ENCODE results near the gene TMEM135. TPM values are rescaled to one million over a fixed set of nuclear protein-coding genes. Genes with fewer than 3 reads are reported as not detected.

Gene TMEM135
- polyA plus RNA-seq, 1 of the 3 experiments (the other 2 are of a cell fraction), result 3.0 TPM

GRCh38 chr11:87330187-87330601 is 292.5 kb downstream of the TMEM135 start:
- H4K20me1 ChIP-seq (ENCODE audit: insufficient read depth), result no peaks in the 10 kb centered on the region
- 67% methylated on average over 1 of the region's 1 CpG for WGBS (ENCODE audit: low lambda C conversion rate)
- no peaks in the 10 kb centered on the region for H3K9me3 ChIP-seq
- peaks cover 4 to 5% of the 10 kb centered on the region in 2 experiments; a peak in 3 of 4 replicates for H3K4me1 ChIP-seq (ENCODE audit: control insufficient read depth in 1 of 2, insufficient read depth in 2 of 2, low read depth in 1 of 2, low read length in 1 of 2)
- no peak for DNase-seq
- H3K9me2 ChIP-seq, result no peaks in the 10 kb centered on the region
- no peaks in the 10 kb centered on the region for H3K36me3 ChIP-seq (replicated peaks in 1 of 2; ENCODE audit: control insufficient read depth in 1 of 2, insufficient read depth in 2 of 2, low read length in 1 of 2)
- ChIA-PET CTCF (interaction anchor here (0.6 to 1.8 kb wide), 6 partner anchors 9 to 391 kb away, joined by 3 to 6 read pairs (median 3); no protein-coding TSS in a partner anchor), POLR2A (no interaction called here)
- no peaks in the 10 kb centered on the region for H3F3A ChIP-seq (replicated peaks; ENCODE audit: insufficient read depth)
- H3K4me3 ChIP-seq (ENCODE audit: low read depth in 2 of 2, low read length in 1 of 2), result no peak overlapping the region
- H3K27me3 ChIP-seq (ENCODE audit: insufficient read depth), result no peaks in the 10 kb centered on the region
- no peak overlapping the region for H3K27ac ChIP-seq (ENCODE audit: low read depth in 2 of 2, low read length in 1 of 2)
- no peaks in the 10 kb centered on the region for H3K79me2 ChIP-seq (ENCODE audit: insufficient read depth)
- no peak overlapping the region for H3K9ac ChIP-seq
- no peak overlapping the region for H3K4me2 ChIP-seq
- H2AFZ ChIP-seq (ENCODE audit: low read depth), result no peak overlapping the region
- no peak for TF ChIP-seq FOXM1 (IDR thresholded peaks at IDR 0.05; ENCODE audit: low read depth)
- TF ChIP-seq PBX3 (IDR thresholded peaks at IDR 0.05), result no peak
- TF ChIP-seq RAD21 (IDR thresholded peaks at IDR 0.05; ENCODE audit: low read length), result no peak
- no peak for TF ChIP-seq MEF2A (IDR thresholded peaks at IDR 0.05; ENCODE audit: borderline replicate concordance, low read depth)
- no peak for TF ChIP-seq YY1 (IDR thresholded peaks at IDR 0.05; ENCODE audit: low read depth)
- TF ChIP-seq RFX5 (IDR thresholded peaks at IDR 0.05; ENCODE audit: low read length), result no peak
- TF ChIP-seq IRF3 (IDR thresholded peaks at IDR 0.05; ENCODE audit: low read depth, low read length), result no peak
- no peak for TF ChIP-seq USF2 (IDR thresholded peaks at IDR 0.05; ENCODE audit: borderline replicate concordance, low read depth, low read length)
- no peak for TF ChIP-seq FOXJ3 (CRISPR knock-in tag; IDR thresholded peaks at IDR 0.05)
- no peak for TF ChIP-seq SIN3A (IDR thresholded peaks at IDR 0.05; ENCODE audit: borderline replicate concordance, low read depth, low read length)
- TF ChIP-seq NFIC (IDR thresholded peaks at IDR 0.05; ENCODE audit: borderline replicate concordance), result no peak
- TF ChIP-seq MXI1 (IDR thresholded peaks at IDR 0.05; ENCODE audit: low read depth, low read length), result no peak
- no peak for TF ChIP-seq TAF1 (IDR thresholded peaks at IDR 0.05; ENCODE audit: borderline replicate concordance, low read depth, low read length)
- TF ChIP-seq EZH2phosphoT487 (IDR thresholded peaks at IDR 0.05; ENCODE audit: borderline replicate concordance, low read depth), result no peak
- no peak for TF ChIP-seq POLR2AphosphoS5 (IDR thresholded peaks at IDR 0.05; ENCODE audit: low read depth, low read length)
- no peak for TF ChIP-seq GABPA (IDR thresholded peaks at IDR 0.05; ENCODE audit: low read depth)
- TF ChIP-seq GATA2 (CRISPR knock-in tag; IDR thresholded peaks at IDR 0.05), result no peak
- no peak for TF ChIP-seq TCF12 (IDR thresholded peaks at IDR 0.05)
- no peak for TF ChIP-seq ZBTB33 (IDR thresholded peaks at IDR 0.05; ENCODE audit: borderline replicate concordance, low read depth)
- no peak for TF ChIP-seq JUND (IDR thresholded peaks at IDR 0.05)

Measured in SK-N-SH (cell line).